GM19025 (cell line): ENCODE results near the gene VMO1.

Source experiments
- ATAC-seq: cut with Tn5 transposase; IDR thresholded peaks from one replicate; pipeline ENCODE4 v1.9.1; 2021; ENCODE audit warnings: mild to moderate bottlenecking, low read depth, moderate library complexity; ENCODE audit not compliant: unreplicated experiment

Gene VMO1, protein sequence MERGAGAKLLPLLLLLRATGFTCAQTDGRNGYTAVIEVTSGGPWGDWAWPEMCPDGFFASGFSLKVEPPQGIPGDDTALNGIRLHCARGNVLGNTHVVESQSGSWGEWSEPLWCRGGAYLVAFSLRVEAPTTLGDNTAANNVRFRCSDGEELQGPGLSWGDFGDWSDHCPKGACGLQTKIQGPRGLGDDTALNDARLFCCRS

DNA sequence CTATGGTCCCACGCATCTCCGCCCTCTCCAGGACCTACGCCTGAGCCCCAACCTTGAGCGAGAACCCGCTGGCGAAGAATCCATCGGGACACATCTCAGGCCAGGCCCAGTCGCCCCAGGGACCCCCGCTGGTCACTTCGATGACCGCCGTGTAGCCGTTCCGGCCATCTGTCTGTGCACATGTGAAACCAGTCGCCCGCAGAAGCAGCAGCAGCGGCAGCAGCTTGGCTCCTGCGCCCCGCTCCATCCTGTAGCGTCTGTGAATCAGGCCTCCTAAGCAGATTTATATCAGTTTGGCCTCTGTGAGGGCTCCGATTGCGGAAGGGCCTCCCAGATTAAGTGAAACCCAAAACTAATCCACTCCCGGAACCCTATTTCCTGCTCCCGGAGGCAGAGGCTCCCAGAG is at the start of gene VMO1:
Gene VMO1 (minus strand): TSS at position 259 of the 406 bp plus-strand sequence. CDS start 12 bp downstream, at position 247.
- ATAC-seq = no peak

DNA sequence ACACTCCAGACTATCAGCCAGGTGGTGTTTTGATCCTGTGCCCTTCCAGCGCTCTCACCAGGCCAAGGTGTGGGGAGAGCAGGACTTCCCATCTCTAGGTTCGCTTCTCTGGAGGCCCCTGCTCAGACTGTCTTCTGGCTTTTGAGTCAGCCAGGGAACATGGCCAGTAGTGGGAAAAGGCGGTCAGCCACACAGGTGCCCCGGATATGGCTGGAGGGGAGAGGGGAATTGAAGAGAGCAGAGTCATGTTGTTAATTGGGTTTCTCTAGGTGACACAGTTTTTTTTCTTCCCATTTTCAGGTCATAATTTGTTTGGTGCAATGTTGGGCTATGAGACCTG is 48.5 kb upstream of the VMO1 start:
- ATAC-seq = no peak

DNA sequence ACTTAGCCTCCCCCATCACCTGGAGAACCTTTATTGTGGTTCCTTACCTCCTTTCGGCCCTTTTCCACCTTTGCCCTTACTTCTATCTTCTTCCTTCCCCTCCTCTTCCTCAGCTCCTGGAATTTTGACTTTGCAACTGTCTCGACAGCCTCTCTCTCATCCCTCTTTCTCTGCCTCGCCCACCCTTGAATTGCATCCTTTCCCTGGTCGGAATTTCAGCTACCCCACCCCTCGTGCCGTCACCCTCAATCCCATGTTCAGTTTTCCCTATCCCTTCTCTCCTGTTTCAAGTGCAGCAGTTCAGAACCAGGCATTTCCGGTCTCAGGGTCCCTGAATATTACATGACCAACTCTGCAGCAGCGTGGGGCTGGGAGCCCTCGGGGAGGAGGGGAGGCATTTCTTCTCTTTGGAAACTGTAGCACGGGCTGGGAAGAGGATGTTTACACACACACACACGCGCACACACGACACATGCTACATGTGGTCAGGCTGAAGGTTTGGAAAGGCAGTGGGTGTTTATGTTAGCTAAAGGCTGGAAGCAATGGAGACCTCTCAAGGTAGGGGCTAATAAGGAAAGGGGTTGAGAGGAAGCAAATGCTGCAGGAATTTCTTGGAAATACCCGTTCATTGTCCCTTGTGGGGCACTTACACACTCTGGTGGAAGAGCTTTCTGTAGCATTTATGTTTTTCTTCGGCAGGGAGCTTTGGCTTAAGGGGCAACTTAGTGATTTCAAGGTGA is 47.9 kb upstream of the VMO1 start:
- ATAC-seq = no peak

DNA sequence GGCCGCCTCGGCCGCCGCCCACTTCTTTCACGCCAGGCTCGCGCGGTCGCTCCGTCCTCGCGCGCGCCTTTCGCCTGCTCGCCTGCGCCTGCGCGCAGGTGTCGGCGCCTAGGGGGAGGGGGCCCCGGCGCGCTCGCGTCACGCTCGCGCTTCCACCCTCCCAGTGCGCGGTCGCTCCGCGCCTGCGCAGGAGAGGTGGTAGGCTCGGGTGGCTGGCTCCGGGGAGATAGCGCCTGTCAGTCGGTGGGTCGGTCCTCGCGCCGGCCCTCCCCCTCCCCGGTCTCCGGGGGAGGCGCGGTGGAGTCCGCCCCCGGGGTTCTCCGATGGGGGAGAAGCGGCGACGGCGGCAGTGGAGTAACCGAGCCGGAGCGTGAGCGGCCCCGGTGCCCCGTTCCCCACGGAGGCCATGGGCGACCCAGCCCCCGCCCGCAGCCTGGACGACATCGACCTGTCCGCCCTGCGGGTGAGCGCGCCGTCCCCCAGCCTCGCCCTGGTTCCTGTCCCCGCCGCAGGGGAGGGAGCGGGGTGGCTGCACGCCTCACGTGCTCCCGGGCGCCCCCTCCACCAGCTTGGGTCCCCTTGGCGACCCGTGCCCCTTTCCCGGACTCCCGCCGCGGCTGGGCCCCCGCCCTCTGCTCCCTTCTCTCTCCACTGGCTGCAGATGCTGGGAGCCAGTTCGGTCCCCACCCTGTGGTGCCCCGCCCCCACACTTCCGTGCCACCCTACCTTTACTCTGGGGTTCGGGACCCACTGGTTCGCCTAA is 47.2 kb upstream of the VMO1 start, which contains the start of gene MINK1:
Gene MINK1 (plus strand): TSS at position 163 of the 763 bp plus-strand sequence. CDS start 244 bp downstream, at position 407.
- ATAC-seq = peak; percentile 86

DNA sequence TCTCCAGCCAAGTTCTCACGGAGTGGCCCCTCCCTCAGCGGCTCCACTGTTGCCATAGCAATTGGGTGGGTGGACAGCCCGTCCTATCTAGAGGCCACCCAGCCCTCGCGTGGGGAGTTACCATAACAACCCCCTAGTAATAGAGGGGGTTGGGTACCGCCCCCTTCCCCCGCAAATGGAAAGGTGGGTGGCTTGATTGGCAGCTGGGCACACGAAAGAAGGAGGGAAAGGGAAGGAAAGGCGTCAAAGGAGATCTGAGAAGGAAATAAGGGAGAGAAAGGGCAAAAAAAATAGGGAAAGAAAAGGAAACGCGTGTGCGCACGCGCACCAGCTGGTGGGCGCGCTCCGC is 46.6 kb upstream of the VMO1 start:
- ATAC-seq = peak; percentile 14

DNA sequence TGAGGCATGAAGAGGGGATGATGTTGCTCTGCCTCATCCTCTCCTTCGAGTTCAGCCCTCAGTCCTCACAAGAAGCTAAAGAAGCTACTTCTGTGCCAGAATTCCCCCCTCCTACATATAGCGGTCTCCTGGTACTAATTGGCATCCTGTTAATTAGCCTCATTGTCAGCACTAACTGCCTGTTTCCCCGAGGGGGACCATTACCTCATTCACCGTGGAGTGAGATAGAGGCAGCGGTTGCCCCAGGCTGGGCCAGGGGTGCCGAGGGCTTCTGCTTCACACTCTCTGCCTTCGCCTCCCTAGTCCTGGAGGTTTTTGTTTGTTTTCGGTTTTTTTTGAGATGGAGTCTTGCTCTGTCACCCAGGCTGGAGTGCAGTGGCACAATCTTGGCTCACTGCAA is 41.2 kb upstream of the VMO1 start:
- ATAC-seq = no peak

DNA sequence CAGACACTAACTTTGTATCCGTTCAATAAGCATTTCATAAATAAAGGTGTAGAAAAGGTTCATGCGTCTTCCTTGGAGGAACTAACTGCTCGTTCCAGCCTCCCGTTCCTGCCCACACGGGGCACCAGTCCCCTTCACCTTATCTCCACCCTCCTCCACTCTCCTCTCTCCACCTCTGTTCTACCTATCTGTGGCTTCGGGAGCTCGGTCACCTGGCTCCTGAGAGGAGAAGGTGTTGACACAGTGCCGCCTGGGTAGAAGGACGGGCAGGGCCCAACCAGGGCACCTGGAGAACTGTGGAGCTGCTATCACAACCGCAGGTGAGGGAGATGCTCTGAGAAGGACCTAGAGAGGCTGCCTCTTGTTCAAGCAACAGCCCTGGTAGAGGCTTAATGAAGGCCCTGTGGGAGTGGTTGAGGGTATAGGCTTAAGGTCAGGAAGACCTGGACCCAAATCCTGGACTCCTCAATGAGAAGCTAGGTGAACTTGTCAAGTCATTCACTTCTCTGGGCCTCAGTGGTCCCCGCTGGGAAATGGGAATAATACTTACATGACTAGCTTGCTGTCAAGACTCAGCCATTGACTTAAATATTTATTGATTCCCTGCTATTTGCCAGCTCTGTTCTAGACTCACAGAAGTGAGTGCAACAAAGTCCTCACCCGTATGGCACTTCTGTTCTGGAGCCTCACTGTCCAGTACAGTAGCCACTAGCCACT is 37.4 kb upstream of the VMO1 start:
- no peak for ATAC-seq

DNA sequence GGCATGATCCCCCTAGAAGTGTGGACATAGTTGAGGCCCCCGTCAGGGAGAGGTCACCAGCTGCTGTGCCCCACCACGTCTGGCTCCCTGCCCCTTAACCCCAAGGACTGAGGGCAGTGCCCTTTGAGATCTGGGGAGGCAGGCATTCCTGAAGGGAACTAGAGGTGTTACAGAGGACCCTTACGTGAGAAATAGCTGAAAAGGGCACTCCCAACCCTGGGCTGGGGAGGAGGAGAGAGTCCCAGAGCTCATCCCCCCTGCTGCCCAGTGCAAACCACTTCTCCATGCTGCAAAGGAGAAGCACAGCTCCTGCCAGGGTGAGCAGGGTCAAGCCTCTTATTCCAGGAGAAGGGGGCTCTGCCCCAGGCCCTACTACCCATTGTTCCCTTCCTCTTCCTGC is 36.7 kb upstream of the VMO1 start:
- ATAC-seq = no peak

DNA sequence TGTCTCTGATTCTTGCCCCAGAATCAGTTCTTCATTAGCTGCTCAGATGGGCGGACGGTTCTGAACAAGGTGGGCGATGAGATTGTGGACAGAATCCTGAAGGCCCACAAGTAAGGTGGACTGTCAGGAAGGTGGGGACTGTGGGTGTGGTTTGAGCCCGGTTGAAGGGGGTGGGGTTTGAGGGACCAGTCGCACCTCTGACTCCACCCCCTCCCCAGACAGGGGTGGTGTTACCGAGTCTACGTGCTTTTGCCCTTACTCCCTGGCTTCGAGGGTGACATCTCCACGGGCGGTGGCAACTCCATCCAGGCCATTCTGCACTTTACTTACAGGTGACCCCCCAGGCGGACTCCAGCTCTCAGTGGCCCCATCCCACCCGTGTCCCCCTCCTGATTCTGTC is 32.1 kb upstream of the VMO1 start:
- ATAC-seq = no peak

DNA sequence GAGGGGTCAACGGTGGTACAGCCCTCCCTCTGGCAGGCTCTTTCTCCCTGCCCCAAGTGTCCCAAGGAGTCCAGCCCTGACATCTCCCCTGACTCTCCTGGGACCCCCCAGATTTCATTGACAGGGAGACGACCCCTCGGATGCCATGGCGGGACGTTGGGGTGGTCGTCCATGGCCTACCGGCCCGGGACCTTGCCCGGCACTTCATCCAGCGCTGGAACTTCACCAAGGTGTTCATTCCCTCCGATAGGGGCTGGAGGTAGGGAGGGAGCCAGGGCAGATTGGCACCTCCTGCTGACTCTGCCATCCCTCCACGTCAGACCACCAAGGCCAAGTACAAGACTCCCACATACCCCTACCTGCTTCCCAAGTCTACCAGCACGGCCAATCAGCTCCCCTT is 30.7 kb upstream of the VMO1 start:
- no peak for ATAC-seq

DNA sequence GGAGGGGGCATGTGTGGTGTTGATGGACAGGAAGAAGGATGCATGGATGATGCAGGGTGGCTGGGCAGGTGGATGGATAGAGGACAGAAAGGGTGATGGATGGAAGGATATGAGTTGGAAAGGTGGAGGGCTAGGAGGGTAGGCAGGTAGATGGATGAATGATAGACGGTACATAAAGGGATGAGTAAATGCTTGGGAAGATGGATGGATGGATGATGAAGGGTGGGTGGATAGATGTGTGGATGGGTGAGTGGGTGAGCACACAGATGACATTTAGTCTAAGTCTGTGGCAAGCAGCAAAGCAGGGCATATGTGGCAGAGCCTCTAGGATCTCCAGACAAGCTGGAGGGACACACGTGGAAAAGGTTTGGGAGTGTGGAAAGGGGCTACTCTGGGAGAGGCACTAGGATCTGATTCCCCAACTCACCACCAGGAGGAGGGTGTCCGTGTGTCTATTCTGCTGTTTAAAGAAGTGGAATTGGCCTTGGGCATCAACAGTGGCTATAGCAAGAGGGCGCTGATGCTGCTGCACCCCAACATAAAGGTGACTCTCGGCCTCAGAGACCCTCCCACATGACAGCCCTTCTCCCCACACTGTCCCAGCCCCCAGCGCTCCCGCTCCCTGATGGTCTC is 29.0 kb upstream of the VMO1 start:
- no peak for ATAC-seq

DNA sequence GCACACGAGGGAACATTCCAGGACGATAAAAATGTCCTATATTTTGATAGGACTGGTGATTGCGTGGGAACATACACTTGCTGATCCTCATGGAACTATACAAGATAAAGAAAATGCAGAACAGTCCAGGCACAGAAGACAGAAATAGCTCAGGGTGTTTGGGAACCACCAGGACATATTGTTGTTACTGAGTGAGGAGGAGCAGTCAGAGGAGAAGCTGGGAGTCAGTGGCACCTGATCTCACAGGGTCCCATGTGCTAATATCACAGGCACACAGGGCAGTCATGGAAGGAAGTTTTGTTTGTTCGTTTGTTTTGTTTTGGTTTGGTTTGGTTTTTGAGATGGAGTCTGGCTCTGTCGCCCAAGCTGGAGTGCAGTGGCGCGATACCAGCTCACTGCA is 26.5 kb upstream of the VMO1 start:
- no peak for ATAC-seq

DNA sequence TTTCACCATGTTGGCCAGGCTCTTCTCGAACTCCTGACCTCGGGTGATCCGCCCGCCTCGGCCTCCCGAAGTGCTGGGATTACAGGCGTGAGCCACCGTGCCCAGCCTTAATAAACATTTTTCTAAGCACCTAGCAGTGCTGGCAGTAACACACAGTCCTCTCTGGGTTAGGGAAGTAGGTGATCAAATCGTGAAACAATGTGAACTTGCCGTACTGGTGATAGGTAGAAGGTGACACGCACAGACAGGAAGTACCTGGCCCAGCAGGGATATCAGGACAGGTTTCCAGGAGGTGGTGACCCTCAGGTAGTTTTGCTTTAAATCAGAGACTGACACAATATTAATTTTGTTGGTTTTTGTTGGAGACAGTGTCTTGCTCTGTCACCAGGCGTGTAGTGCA is 25.3 kb upstream of the VMO1 start:
- ATAC-seq = no peak

DNA sequence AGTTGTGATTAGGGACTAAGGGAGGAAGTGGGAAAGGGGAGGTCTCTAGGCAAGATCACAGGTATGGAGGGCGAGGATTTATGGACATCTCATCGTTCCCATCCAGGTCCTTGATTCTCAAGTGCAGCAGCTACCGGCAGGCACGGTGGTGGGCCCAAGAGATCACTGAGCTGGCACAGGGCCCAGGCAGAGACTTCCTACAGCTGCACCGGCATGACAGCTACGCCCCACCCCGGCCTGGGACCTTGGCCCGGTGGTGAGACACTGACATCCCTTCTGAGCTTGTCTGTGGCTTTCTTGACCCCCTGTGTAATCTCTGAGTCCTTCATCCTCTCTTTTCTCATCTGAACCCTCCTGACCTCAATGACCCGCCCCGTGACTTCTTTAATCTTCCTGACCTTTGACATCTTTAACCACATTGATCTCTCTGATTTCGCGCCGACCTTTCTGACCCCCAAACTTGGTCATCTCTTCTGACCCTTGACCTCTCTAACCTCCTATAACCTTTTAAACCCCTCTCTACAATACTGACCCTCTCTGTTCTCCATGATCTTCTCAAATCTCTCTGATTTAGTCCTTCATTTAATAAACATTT is 24.6 kb upstream of the VMO1 start:
- no peak for ATAC-seq

DNA sequence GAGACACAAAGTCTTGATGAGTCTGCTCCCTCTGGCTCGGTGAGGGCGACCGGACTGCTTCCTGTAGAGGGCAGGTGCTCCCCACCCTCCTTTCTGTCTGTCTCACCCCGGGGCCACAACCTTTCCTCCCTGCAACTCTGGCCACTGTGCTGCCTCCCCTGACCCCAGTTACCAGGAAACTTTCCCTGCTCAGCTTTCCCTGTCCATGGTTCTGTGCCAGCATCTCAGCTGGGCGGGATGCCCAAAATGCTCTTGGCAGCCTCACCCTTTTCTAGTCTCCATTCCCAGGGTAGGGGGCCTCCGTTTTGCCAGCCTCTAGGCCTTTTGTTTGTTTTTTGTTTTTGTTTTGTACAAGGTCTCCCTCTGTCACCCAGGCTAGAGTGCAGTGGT is 22.2 kb upstream of the VMO1 start:
- no peak for ATAC-seq

DNA sequence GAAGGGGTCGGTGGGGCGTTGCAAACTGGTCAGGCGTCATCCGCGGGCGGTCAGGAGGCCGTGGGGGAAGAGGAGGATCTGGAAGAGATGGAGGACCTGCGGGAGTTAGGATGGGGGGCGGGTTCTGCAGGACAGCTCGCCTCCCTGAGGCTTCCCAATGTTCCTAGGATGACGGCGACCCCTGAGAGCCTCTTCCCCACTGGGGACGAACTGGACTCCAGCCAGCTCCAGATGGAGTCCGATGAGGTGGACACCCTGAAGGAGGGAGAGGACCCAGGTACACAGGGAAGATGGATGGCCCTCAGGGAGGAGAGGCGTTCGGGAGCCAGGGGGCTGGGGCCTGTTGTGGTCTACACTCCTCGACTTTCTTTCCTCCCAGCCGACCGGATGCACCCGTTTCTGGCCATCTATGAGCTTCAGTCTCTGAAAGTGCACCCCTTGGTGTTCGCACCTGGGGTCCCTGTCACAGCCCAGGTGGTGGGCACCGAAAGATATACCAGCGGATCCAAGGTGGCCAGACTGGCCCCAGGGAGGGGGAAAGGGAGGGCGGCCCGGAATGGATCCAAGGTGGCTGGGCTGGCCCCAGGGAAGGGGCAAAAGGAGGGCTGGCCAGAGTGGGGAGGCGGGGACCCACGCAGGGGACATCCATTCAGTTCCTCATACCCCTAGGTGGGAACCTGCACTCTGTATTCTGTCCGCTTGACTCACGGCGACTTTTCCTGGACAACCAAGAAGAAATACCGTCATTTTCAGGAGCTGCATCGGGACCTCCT is 21.6 kb upstream of the VMO1 start:
- no peak for ATAC-seq

DNA sequence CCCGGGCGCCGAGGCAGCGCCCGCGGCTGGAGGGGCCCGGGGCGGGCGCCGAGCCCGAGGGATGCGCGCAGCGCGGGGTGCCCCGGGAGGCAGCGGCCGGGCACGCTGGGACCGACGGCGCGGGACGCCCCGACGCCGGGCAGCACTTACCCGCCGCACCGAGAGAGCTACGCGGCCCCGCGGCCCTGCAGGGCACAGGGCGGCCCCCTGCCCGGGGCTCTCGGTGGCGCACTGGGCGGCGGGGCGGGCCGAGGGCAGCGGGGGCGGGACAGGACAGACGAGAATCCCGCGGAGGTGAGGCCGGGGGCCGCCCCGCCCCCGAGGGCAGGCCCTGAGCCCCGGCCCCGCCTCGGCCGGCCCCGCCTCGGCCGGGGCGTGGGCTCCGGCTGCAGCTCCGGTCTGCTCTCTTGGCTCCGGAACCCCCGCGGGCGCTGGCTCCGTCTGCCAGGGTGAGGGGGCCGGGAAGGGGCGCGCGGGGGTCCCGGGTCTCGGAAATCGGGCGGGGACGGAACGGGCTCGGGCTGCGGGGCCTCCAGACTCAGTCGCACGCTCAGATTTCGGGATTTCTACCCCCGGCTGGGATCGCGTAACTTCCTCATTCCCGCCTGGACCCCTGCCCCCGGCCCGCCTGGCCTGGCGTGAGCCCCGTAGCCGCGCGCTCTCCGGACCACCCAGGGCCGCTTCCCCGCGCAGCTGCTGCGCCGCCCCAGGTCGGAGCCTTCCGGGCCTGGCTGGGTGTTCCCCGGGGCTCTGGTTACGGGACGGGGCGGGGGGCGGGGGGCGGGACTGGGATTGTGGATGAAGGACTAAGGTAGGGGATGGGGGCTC is 20.8 kb upstream of the VMO1 start, which contains the start of gene PLD2:
Gene PLD2 (plus strand): TSS at position 376 of the 828 bp plus-strand sequence. CDS start 621 bp downstream, outside the sequence.
- peak; percentile 97 for ATAC-seq

DNA sequence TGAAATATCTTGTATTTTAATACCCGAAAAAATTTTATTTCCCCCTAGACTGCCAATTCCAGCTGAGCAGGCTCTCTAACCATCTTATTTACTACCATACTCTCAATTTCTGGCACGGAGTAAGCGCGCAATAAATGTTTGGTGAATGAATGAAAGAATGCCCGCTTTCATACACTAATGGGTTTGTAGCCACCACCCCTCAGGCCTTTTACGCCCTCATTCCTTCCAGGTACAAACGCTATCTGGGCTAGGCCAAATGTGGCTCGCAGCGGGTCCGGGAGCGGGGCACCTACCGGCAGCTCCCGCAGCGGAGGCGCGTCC is 20.3 kb upstream of the VMO1 start:
- no peak for ATAC-seq

DNA sequence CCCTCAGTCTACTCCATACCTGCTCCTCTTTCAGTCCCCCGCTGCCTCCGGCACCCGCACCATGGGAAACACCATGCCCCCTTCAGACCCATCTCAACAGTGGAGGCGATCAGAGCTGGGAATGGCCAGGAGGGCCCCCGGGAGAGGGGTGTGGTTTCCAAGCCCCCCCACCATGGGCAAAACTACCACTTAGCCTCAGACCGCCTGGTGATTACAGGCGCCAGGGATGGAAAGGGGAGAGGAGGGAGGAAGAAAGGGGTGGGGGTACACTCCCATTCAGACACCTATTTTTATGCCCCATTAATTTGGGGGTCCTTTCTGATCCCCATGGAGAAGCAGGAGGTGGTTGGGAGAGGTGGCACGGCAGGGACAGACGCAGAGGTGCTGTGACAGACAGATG is 16.1 kb upstream of the VMO1 start, which contains the start of gene C17orf114:
Gene C17orf114 (minus strand): TSS at position 101 of the 400 bp plus-strand sequence.
- no peak for ATAC-seq
